Uterus (tissue), 4 donors: ENCODE measurements around the gene HAVCR2. TPM values are rescaled to one million over a fixed set of nuclear protein-coding genes. Genes with fewer than 3 reads are reported as not detected.

Source experiments
- DNase-seq, 2 donors: peaks; one replicate each; pipeline ENCODE4 v3.0.0-alpha.2; 2019 to 2020
- H3K27ac ChIP-seq, 2 donors: fragments of 200-600 bp; sonication (generic); 1 replicate in 1 of 2; 2 replicates in 1 of 2; pipeline ENCODE4 v1.5.1; 2016 to 2018
- H3K27me3 ChIP-seq, 2 donors: fragments of 200-600 bp; sonication (generic); one replicate each; pipeline ENCODE4 v1.5.1; 2018 to 2019; ENCODE audit warnings: control low read depth in 1 of 2
- H3K36me3 ChIP-seq, 2 donors: fragments of 200-600 bp; sonication (generic); one replicate each; pipeline ENCODE4 v1.5.1; 2019; ENCODE audit warnings: control low read depth in 1 of 2
- H3K4me1 ChIP-seq, 2 donors: fragments of 200-600 bp; sonication (generic); one replicate each; pipeline ENCODE4 v1.5.1; 2018 to 2019; ENCODE audit warnings: control low read depth in 1 of 2
- H3K4me3 ChIP-seq, 2 donors: fragments of 200-600 bp; sonication (generic); 1 replicate in 1 of 2; 2 replicates in 1 of 2; pipeline ENCODE4 v1.5.1; 2018 to 2019; ENCODE audit warnings: mild to moderate bottlenecking in 1 of 2
- H3K9me3 ChIP-seq, 2 donors: fragments of 200-600 bp; sonication (generic); one replicate each; pipeline ENCODE4 v1.5.1; 2019; ENCODE audit warnings: control low read depth in 1 of 2
- CTCF ChIP-seq, 4 experiments: fragments of 200-600 bp in 2 of 4; fragments of 450-650 bp in 2 of 4; sonication (generic) in 2 of 4; IDR thresholded peaks; one replicate each; pipeline ENCODE4 v1.5.1; 2016 to 2019; ENCODE audit warnings: antibody characterized with exemption in 4 of 4, mild to moderate bottlenecking in 2 of 4, moderate library complexity in 1 of 4
- POLR2A ChIP-seq, 2 donors: fragments of 450-650 bp; IDR thresholded peaks; one replicate each; pipeline ENCODE4 v1.6.1; 2016; ENCODE audit warnings: antibody characterized with exemption in 2 of 2, mild to moderate bottlenecking in 1 of 2, moderate library complexity in 1 of 2
- intact Hi-C: fragments of 100-400 bp; cut with DNase I; formaldehyde crosslinking; loops from one replicate; pipeline ENCODE4 v1.15.1; 2023; ENCODE audit warnings: low total_unique reads
- total RNA-seq, 4 donors: library from RNA; depleted of rRNA in 3 of 4; stranded (reverse); fragments of >200 nt in 3 of 4; gene quantifications; one replicate each; pipeline versions ENCODE4 v1.1.0 to v1.2.4, GENCODE V29; 2014 to 2023
- donor health status: DM: yes; HTN: yes; CAD: no.

Gene HAVCR2
- total RNA-seq, 4 donors from 2014 or later: 1.0 to 5.5 (median 2.3) TPM

- no peak for DNase-seq
- Histone ChIP-seq H3K4me3 (no peak overlapping the region), H3K4me1 (no peaks in the 10 kb centered on the region), H3K9me3 (no peaks in the 10 kb centered on the region), H3K36me3 (no peaks in the 10 kb centered on the region), H3K27ac (no peak overlapping the region), H3K27me3 (no peaks in the 10 kb centered on the region)
- intact Hi-C loops: no loop called here
- no peak for TF ChIP-seq POLR2A (IDR thresholded peaks at IDR 0.05)
- no peak for TF ChIP-seq CTCF (IDR thresholded peaks at IDR 0.05)
These were observed 38.9 kb downstream of the HAVCR2 start for GRCh38 chr5:157069949-157070348.

- H3K9me3 ChIP-seq: no peaks in the 10 kb centered on the region
- no peak for TF ChIP-seq CTCF (IDR thresholded peaks at IDR 0.05)
- no peak for TF ChIP-seq POLR2A (IDR thresholded peaks at IDR 0.05)
- no peak overlapping the region for H3K27ac ChIP-seq
- no peaks in the 10 kb centered on the region for H3K36me3 ChIP-seq
- DNase-seq: no peak
- H3K27me3 ChIP-seq: no peaks in the 10 kb centered on the region
- H3K4me3 ChIP-seq: no peak overlapping the region
- intact Hi-C loops: no loop called here
- no peaks in the 10 kb centered on the region for H3K4me1 ChIP-seq
These were observed 40.1 kb downstream of the HAVCR2 start for GRCh38 chr5:157068785-157069184.

DNA sequence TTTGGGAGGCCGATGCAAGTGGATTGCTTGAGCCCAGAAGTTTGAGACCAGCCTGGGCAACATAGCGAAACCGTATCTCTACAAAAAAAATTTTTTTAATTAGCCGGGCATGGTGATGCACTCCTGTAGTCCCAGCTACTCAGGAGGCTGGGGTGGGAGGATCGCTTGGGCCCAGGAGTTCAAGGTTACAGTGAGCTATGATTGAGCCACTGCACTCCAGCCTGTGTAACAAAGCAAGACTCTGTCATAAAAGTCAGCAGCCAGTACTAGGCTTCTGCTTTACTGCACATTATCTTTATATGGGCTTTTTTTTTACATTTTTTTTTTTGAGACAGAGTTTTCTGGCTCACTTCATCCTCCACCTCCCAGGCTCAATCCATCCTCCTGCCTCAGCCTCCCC lies 40.5 kb downstream of the HAVCR2 start:
- Histone ChIP-seq H3K4me3 (no peak overlapping the region), H3K9me3 (no peaks in the 10 kb centered on the region), H3K27me3 (no peaks in the 10 kb centered on the region), H3K27ac (no peak overlapping the region), H3K4me1 (no peaks in the 10 kb centered on the region), H3K36me3 (no peaks in the 10 kb centered on the region)
- DNase-seq: no peak
- intact Hi-C loops: no loop called here
- no peak for TF ChIP-seq POLR2A (IDR thresholded peaks at IDR 0.05)
- no peak for TF ChIP-seq CTCF (IDR thresholded peaks at IDR 0.05)

- Histone ChIP-seq H3K36me3 (no peaks in the 10 kb centered on the region), H3K27ac (no peak overlapping the region), H3K4me1 (no peaks in the 10 kb centered on the region), H3K4me3 (no peak overlapping the region), H3K27me3 (no peaks in the 10 kb centered on the region), H3K9me3 (no peaks in the 10 kb centered on the region)
- DNase-seq: no peak
- TF ChIP-seq CTCF (IDR thresholded peaks at IDR 0.05) (no peak), POLR2A (IDR thresholded peaks at IDR 0.05) (no peak)
- intact Hi-C loops: no loop called here
These were observed 41.8 kb downstream of the HAVCR2 start for GRCh38 chr5:157067005-157067404.

- no peaks in the 10 kb centered on the region for H3K36me3 ChIP-seq
- no peak for DNase-seq
- TF ChIP-seq CTCF (IDR thresholded peaks at IDR 0.05) (no peak), POLR2A (IDR thresholded peaks at IDR 0.05) (no peak)
- H3K27ac ChIP-seq: no peak overlapping the region
- no peaks in the 10 kb centered on the region for H3K9me3 ChIP-seq
- no peaks in the 10 kb centered on the region for H3K4me1 ChIP-seq
- H3K4me3 ChIP-seq: no peak overlapping the region
- H3K27me3 ChIP-seq: no peaks in the 10 kb centered on the region
- intact Hi-C loops: no loop called here
These were observed 42.8 kb downstream of the HAVCR2 start for GRCh38 chr5:157066080-157066479.
